ENCODE measurements around the gene FPR2. TPM values are rescaled to one million over a fixed set of nuclear protein-coding genes. Genes with fewer than 3 reads are reported as not detected.

The FPR2 gene
- total and polyA plus RNA-seq, 12 donors, result 0.17 to 5.8 (median 0.64) TPM; not detected in 1

GRCh38 chr19:51754109-51754508, 6.9 kb upstream of the FPR2 start:
- H3K9me3 ChIP-seq, result no peaks in the 10 kb centered on the region
- 86% methylated on average over 6 of the region's 6 CpGs for WGBS, 2 donors
- H3K36me3 ChIP-seq, result no peaks in the 10 kb centered on the region
- DNase-seq (no peak), ATAC-seq (peak in 6 of 8 donors; percentile 38 to 74 (median 54))
- intact Hi-C loops (cut with DNase I), result no loop called here
- H3K27me3 ChIP-seq, result peaks cover 0 to 6% (median 0%) of the 10 kb centered on the region in 7 donors
- no peak for TF ChIP-seq CTCF (IDR thresholded peaks at IDR 0.05)
- H3K4me1 ChIP-seq, result peaks cover 0 to 39% (median 0%) of the 10 kb centered on the region in 9 donors
- H3K27ac ChIP-seq, result peak overlapping the region in 5 of 10 donors; percentile 16 to 90 (median 60)
- H3K4me3 ChIP-seq, result no peak overlapping the region

- ATAC-seq (no peak), DNase-seq (no peak)
- WGBS, 2 donors, result 80 to 82% methylated on average over 4 of the region's 4 CpGs
- TF ChIP-seq CTCF (IDR thresholded peaks at IDR 0.05), result no peak
- intact Hi-C loops (cut with DNase I), result no loop called here
- H3K4me1 ChIP-seq, result peaks cover 0 to 36% (median 0%) of the 10 kb centered on the region in 9 donors
- H3K27ac ChIP-seq, result peak overlapping the region in 4 of 10 donors; percentile 16 to 90 (median 58)
- H3K9me3 ChIP-seq, result no peaks in the 10 kb centered on the region
- no peak overlapping the region for H3K4me3 ChIP-seq
- peaks cover 0 to 8% (median 0%) of the 10 kb centered on the region in 7 donors for H3K27me3 ChIP-seq
- H3K36me3 ChIP-seq, result no peaks in the 10 kb centered on the region
Observed at GRCh38 chr19:51754770-51755169, 6.2 kb upstream of the FPR2 start.

GRCh38 chr19:51755571-51755970, 5.4 kb upstream of the FPR2 start:
- Histone ChIP-seq H3K9me3 (no peaks in the 10 kb centered on the region), H3K4me3 (no peak overlapping the region), H3K4me1 (peaks cover 0 to 37% (median 0%) of the 10 kb centered on the region in 9 donors), H3K36me3 (no peaks in the 10 kb centered on the region), H3K27me3 (peaks cover 0 to 15% (median 0%) of the 10 kb centered on the region in 7 donors), H3K27ac (peak overlapping the region in 1 of 10 donors; percentile 90)
- no peak for DNase-seq
- intact Hi-C loops (cut with DNase I), result no loop called here
- 84 to 86% methylated on average over 7 of the region's 7 CpGs for WGBS, 2 donors
- TF ChIP-seq CTCF (IDR thresholded peaks at IDR 0.05), result no peak
- no peak for ATAC-seq

- no peaks in the 10 kb centered on the region for H3K9me3 ChIP-seq
- peaks cover 0 to 30% (median 13%) of the 10 kb centered on the region in 7 donors for H3K27me3 ChIP-seq
- H3K36me3 ChIP-seq, result no peaks in the 10 kb centered on the region
- H3K27ac ChIP-seq, result peak overlapping the region in 2 of 10 donors; percentile 2 to 87
- WGBS, 2 donors, result 73 to 77% methylated on average over 7 of the region's 7 CpGs
- intact Hi-C loops (cut with DNase I), result no loop called here
- peaks cover 0 to 28% (median 0%) of the 10 kb centered on the region in 9 donors for H3K4me1 ChIP-seq
- H3K4me3 ChIP-seq, result peak overlapping the region in 1 of 10 donors; percentile 45
- TF ChIP-seq CTCF (IDR thresholded peaks at IDR 0.05), result no peak
- DNase-seq (no peak), ATAC-seq (no peak)
Observed at GRCh38 chr19:51761696-51762095, 716 bp downstream of the FPR2 start.

Data from heart right ventricle (tissue), 16 donors.